HG03432 (cell line): ENCODE data around the gene DVL2.

ENCODE experiments used
- ATAC-seq: cut with Tn5 transposase; IDR thresholded peaks from one replicate; pipeline ENCODE4 v1.9.1; 2021; ENCODE audit warnings: mild to moderate bottlenecking, moderate library complexity; ENCODE audit not compliant: unreplicated experiment

Gene DVL2

GRCh38 chr17:7220593-7221277 is 13.6 kb downstream of the DVL2 start:
- no peak for ATAC-seq

DNA sequence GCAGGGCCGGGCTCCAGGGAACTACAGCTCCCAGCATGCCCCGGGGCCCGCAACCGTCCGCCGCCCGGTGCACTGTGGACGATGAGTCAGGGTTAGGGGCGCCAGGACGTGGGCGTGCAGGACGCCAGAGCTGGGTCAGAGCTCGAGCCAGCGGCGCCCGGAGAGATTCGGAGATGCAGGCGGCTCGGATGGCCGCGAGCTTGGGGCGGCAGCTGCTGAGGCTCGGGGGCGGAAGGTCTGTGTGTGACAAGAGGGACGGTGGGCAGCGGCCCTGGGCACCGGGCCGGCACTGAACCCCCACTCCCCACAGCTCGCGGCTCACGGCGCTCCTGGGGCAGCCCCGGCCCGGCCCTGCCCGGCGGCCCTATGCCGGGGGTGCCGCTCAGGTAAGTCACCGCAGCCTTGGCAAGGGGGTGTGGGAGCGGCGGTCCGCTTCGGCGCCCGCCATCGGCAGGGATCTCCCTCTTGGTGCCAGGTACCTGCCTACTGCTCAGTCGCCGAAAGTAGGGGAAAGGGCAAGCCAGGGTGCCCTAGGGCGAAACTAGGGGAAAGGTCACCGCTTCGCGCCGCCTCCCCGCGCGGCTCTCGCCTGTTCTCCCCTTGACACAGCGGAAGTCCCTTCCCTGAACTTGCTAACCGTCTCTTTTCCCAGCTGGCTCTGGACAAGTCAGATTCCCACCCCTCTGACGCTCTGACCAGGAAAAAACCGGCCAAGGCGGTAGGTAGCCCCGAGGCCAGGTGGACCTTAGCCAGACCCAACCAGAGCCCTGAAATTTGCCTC is 14.3 kb downstream of the DVL2 start, which contains the start of the genes ACADVL and DLG4:
Gene ACADVL, plus strand, starts transcription at position 127 of the 781 bp plus-strand sequence. Its CDS starts 47 bp downstream, at position 174.
Gene DLG4, minus strand, starts transcription at position 25 of the 781 bp plus-strand sequence.
- ATAC-seq = peak; percentile 72

DNA sequence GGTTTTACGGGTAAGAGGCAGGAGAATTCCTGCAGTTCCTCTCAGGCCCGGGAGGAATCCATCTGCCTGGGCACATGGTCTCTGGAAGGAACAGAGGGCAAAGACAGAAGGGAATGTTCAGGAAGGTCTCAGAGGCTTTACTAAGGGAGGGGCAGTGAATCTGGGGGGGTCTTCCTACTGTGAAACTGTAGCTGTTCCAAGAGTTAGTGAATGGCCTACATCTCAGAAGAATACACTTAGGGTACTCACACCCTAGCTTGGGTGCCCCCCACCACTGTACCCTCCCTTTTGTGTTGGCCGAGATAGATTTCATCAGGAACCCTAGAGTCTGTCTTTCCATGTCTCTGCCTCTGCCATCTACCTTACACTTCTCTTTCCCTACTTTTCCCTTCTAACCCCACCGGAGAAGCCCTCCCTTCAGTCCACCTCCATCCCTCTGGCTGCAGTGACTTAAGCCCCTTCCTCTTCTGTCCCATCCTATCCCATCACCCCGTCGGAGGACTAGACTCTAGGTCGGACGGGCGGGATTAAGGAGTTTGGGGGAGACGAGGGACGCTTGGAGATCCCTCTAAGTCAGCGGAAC is 15.0 kb downstream of the DVL2 start:
- ATAC-seq = no peak

- no peak for ATAC-seq
Observed at GRCh38 chr17:7218758-7219157, 15.6 kb downstream of the DVL2 start.

DNA sequence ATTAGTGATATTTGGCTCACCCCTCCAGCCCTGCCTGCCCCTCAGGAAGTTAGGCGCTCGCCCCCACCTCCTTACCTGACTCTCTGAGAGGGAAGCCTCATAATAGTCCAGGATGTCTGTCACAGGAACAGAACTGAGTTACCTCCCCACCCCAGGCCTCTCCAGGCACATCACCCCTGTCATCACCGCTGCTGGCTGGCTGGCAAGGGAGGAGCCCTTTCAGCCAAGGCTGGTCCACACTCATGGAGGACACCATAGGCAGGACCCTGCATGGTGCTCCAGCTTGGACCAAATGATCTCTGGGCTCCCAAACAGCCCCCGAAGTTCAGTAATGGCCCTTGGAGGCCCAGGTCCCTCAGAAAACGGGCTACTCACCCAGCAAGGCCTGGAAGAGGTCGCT is 16.2 kb downstream of the DVL2 start:
- ATAC-seq = no peak

DNA sequence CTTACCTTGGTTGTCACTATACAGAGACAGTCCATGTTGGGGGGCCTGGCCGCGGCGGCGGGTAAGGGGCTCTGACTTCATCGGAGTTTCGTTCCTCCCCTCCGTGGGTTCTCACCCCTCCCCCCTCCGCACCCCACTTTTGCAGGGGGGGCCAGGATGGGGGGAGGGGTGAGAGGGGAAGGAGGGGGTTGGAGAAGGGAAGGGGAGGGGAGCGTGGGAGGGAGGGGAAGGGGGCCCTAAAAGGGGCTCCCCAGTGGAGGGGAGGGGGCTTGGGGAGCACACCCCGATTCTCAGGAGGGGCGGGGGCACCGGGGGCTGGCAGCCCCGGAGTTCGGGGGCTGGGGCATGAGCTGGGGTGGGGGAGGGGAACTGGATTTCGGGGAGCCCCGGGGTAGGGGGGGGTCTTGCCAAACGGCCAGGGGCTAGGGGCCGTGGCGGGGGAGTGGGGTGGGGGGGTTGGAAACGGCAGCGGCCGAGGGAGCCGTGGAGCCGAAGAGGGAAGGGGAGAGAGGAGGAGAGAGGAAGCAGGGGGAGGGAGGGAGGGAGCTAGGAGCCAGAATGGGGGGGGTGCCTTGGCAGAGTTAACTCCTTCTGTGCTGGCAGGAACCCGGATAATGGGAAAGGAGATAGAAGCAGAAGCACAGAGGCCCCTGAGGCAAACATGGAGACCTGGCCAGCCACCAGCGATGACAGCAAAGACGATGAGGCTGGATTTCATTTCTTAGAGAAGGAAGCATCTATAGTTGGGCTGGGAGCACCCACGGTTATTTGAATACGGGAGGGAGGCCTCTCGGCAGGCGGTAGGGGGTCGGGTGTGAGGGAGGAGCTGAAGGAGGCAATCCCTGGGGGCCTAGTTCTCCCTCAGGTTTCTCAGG is 17.0 kb downstream of the DVL2 start:
- no peak for ATAC-seq

GRCh38 chr17:7216242-7217112 is 17.8 kb downstream of the DVL2 start:
- ATAC-seq = no peak

GRCh38 chr17:7215652-7216180 is 18.6 kb downstream of the DVL2 start:
- ATAC-seq = no peak

- ATAC-seq = no peak
Observed at GRCh38 chr17:7215136-7215638, 19.1 kb downstream of the DVL2 start.

- peak; percentile 83 for ATAC-seq
Observed at GRCh38 chr17:7214300-7215135, 19.8 kb downstream of the DVL2 start.

DNA sequence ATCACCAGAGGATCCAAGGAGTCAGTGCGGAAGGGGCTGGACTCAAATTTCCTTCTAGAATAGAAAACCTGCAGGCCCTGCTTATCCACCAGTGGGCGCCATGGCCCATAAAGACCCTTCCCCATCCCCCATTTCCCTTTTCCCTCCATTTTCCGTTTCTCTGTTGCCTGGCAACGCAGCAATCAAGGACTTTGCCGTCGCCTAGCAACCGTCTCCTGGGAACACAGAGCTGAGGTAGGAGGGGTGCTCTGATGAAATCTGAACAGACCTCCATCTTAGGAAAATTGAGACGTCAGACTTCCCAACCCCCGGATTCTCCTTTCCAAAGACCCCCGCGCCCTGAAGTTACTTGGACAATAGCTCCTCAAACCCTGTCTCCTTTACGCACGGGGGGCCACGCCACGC is 20.4 kb downstream of the DVL2 start:
- no peak for ATAC-seq

- ATAC-seq = no peak
Observed at GRCh38 chr17:7211491-7212273, 22.6 kb downstream of the DVL2 start.

GRCh38 chr17:7208754-7209460 is 25.4 kb downstream of the DVL2 start:
- no peak for ATAC-seq

- ATAC-seq = no peak
Observed at GRCh38 chr17:7208027-7208571, 26.2 kb downstream of the DVL2 start.

DNA sequence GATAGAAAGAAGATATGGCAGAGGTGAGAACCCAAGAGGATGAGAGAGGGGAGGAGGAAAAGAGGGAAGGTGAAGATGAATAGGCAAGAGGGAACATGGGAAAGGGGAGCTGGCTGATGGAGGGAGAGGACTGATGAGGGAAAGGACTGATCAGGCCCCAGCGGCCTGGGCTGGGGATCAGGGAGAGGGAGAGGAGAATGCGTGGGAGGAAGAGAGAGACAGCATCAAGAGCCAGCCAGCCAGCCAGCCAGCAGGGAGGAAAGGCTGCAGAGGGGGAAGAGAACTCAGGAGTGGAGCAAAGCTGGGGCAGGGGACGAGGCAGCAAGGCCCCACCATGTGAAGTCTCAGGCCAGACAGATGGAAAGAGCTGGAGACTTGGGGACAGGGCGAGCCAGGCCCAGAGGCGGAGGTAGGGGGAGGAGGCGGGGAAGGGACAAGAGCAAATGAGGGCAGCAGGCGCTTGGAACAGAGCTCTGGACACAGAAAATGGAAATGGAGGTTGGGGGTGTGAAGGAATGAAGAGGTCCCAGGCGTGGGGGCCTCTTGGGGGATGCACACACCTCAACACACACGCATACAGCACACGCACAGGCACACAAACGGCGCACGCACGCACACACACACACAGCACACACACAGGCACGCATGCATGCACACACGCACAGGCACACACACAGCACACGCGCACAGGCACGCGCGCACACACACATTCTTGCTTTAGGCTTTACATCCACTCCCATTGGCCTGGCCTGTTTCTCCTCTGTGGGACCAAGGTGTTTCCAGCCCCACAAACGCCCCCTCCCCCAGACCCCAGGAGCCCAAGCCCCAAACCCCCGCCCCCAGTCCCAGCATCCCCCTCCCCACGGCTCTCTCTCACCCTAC is 27.0 kb downstream of the DVL2 start:
- no peak for ATAC-seq

DNA sequence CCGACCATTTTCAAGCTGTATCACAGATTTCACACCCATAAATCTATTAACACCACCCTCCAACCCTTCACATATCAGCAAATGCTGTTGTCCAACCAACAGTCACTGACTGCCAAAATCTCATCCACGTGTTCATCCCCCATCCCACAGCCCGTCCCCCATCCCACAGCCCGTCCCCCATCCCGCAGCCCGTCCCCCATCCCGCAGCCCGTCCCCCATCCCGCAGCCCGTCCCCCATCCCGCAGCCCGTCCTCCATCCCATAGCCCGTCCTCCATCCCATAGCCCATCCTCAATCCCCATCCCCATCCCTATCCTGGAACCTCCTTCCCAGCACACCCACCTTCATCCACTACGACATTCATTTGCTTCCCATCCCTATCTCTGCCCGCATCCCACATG is 28.8 kb downstream of the DVL2 start:
- ATAC-seq = no peak
